Measurements from ENCODE around the gene DYRK1B. TPM values are rescaled to one million over a fixed set of nuclear protein-coding genes. Genes with fewer than 3 reads are reported as not detected.

Gene DYRK1B
- polyA plus RNA-seq, 2 of the 4 experiments (the other 2 are of a cell fraction) = 13.8 to 18.6 TPM

DNA sequence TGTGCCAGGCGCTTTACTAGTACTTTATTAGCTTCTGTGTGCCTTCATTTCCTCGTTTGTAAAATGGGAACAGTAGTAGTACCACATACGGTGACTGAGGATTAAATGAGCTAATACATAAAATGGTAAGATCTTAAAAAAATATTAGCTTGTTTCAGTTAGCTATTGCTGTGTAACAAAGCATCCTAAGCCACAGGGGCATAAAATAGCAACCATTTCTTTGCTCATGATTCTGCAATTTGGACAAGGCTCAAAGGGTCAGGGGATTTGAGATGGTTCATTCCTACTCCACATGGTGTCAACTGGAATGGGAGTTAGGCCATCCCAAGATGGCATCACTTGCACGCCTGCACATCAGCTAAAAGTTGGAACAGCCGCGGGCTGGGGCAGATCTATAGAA lies 13.3 kb downstream of the DYRK1B start:
- DNase-seq (ENCODE audit: low read depth in 1 of 2, low spot score in 1 of 2) (no peak), ATAC-seq (no peak), FAIRE-seq (peak; percentile 98)
- Histone ChIP-seq H3K27ac (no peak overlapping the region), H3K9me3 (0 out of 3 replicates have a peak, but pooled peaks cover 2% of the 10 kb centered on the region), H3K4me3 (no peak overlapping the region), H3K4me2 (no peak overlapping the region), H3K4me1 (no peaks in the 10 kb centered on the region)
- TF ChIP-seq CHD2 (IDR thresholded peaks at IDR 0.05; ENCODE audit: low read length, partially characterized antibody) = no peak
- no peak for TF ChIP-seq FOSL2 (IDR thresholded peaks at IDR 0.05)
- no peak for TF ChIP-seq FOSL2 (CRISPR knock-in tag; IDR thresholded peaks at IDR 0.05)
- no peak for TF ChIP-seq POLR2AphosphoS2 (conservative IDR thresholded peaks at IDR 0.05; ENCODE audit: low read length)
- TF ChIP-seq JUN (IDR thresholded peaks at IDR 0.05) = no peak; a peak in 1 of 5 replicates
- ChIA-PET POLR2A (interaction anchor here (0.6 to 1.0 kb wide), 3 partner anchors 12 to 26 kb away, joined by 3 to 4 read pairs (median 4); partner anchors contain the start of genes DYRK1B and FBL), CTCF (interaction anchor here (0.6 to 9.2 kb wide), 7 partner anchors 8 to 814 kb away, joined by 3 to 64 read pairs (median 5); no protein-coding TSS in a partner anchor)
- 88% methylated on average over 6 of the region's 6 CpGs for WGBS (ENCODE audit: missing lambda C conversion rate)

DNA sequence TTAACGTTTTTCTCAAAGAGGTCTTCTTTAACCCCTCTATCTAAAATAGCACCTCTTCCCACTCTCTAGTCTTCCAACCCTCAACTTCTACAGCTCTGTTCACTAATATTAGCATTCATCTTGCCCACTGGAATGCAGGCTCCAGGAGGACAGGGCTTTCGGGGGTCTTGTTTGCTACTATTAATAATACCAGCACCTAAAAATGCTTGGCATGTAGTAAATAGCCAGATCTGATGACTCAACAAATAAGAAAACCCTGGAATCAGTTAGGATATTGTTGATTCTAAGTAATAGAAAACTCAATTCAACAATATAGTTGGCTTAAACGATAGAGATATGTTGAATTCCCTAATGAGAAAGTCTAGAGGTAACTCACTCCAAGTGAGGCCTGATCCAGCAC lies 14.2 kb downstream of the DYRK1B start:
- ATAC-seq = no peak
- TF ChIP-seq MAFK (IDR thresholded peaks at IDR 0.05; ENCODE audit: partially characterized antibody) (peak; percentile 92), HOXA7 (CRISPR knock-in tag; IDR thresholded peaks at IDR 0.05) (no peak)
- no peak overlapping the region for H3K4me2 ChIP-seq

DNA sequence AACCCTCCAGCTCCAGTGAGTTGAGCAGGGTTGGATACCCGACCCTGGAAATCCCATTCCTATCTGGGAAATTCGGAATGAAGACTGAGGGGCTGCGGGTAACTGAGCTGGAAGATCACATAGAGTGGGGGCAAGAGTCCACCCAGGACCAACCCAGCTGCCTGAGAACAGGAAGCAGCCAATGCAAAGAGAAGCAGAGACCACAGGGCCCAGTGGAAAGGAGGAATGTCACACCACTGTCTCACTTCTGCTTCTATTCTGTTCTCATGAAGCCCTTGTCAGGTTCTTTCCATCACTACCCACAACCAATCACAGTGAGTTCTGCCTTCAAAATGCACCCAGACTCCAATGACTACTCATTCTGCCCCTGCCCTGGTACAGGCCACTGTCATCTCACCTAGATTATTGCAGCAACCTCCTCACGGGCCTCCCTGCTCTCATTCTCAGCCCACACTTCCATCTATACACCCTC lies 15.3 kb downstream of the DYRK1B start:
- DNase-seq (ENCODE audit: low read depth in 1 of 2, low spot score in 1 of 2) (no peak), FAIRE-seq (no peak), ATAC-seq (no peak)
- WGBS (ENCODE audit: missing lambda C conversion rate) = 73% methylated on average over 4 of the region's 4 CpGs
- no peak overlapping the region for H3K27ac ChIP-seq
- TF ChIP-seq FOXS1 (CRISPR knock-in tag; IDR thresholded peaks at IDR 0.05) (no peak), HEYL (CRISPR knock-in tag; IDR thresholded peaks at IDR 0.05) (no peak), CBX8 (IDR thresholded peaks at IDR 0.05) (no peak), ZFP36 (IDR thresholded peaks at IDR 0.05; ENCODE audit: borderline replicate concordance, partially characterized antibody) (no peak), NFE2L2 (conservative IDR thresholded peaks at IDR 0.05; ENCODE audit: low read length) (no peak), CHD2 (IDR thresholded peaks at IDR 0.05; ENCODE audit: low read length, partially characterized antibody) (no peak), MAZ (IDR thresholded peaks at IDR 0.05; ENCODE audit: borderline replicate concordance, low read depth, low read length) (no peak), FOSL2 (IDR thresholded peaks at IDR 0.05) (no peak), FOSL2 (CRISPR knock-in tag; IDR thresholded peaks at IDR 0.05) (no peak), NR3C1 (IDR thresholded peaks at IDR 0.05) (no peak), HOXB5 (CRISPR knock-in tag; IDR thresholded peaks at IDR 0.05) (no peak)
- TF ChIP-seq, protein P1, sequence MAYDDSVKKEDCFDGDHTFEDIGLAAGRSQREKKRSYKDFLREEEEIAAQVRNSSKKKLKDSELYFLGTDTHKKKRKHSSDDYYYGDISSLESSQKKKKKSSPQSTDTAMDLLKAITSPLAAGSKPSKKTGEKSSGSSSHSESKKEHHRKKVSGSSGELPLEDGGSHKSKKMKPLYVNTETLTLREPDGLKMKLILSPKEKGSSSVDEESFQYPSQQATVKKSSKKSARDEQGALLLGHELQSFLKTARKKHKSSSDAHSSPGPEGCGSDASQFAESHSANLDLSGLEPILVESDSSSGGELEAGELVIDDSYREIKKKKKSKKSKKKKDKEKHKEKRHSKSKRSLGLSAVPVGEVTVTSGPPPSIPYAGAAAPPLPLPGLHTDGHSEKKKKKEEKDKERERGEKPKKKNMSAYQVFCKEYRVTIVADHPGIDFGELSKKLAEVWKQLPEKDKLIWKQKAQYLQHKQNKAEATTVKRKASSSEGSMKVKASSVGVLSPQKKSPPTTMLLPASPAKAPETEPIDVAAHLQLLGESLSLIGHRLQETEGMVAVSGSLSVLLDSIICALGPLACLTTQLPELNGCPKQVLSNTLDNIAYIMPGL (CRISPR knock-in tag; IDR thresholded peaks at IDR 0.05; ENCODE audit: borderline replicate concordance) = no peak
- TF ChIP-seq, protein P2, sequence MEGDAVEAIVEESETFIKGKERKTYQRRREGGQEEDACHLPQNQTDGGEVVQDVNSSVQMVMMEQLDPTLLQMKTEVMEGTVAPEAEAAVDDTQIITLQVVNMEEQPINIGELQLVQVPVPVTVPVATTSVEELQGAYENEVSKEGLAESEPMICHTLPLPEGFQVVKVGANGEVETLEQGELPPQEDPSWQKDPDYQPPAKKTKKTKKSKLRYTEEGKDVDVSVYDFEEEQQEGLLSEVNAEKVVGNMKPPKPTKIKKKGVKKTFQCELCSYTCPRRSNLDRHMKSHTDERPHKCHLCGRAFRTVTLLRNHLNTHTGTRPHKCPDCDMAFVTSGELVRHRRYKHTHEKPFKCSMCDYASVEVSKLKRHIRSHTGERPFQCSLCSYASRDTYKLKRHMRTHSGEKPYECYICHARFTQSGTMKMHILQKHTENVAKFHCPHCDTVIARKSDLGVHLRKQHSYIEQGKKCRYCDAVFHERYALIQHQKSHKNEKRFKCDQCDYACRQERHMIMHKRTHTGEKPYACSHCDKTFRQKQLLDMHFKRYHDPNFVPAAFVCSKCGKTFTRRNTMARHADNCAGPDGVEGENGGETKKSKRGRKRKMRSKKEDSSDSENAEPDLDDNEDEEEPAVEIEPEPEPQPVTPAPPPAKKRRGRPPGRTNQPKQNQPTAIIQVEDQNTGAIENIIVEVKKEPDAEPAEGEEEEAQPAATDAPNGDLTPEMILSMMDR (IDR thresholded peaks at IDR 0.05) = no peak
- TF ChIP-seq, protein P3, sequence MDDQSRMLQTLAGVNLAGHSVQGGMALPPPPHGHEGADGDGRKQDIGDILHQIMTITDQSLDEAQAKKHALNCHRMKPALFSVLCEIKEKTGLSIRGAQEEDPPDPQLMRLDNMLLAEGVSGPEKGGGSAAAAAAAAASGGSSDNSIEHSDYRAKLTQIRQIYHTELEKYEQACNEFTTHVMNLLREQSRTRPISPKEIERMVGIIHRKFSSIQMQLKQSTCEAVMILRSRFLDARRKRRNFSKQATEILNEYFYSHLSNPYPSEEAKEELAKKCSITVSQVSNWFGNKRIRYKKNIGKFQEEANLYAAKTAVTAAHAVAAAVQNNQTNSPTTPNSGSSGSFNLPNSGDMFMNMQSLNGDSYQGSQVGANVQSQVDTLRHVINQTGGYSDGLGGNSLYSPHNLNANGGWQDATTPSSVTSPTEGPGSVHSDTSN (IDR thresholded peaks at IDR 0.05) = no peak
- CTCF ChIA-PET = interaction anchor here (0.6 to 9.2 kb wide), 10 partner anchors 9 to 147 kb away, joined by 3 to 64 read pairs (median 3); no protein-coding TSS in a partner anchor
- 0 out of 3 replicates have a peak, but pooled peaks cover 2% of the 10 kb centered on the region for H3K9me3 ChIP-seq
- H3K4me2 ChIP-seq = no peak overlapping the region
- POLR2A ChIA-PET = interaction anchor here (2.2 kb wide), 1 partner anchor 15 kb away, joined by 10 read pairs; the partner anchor contains the start of gene DYRK1B
- H3K4me1 ChIP-seq = no peaks in the 10 kb centered on the region
- H3K4me3 ChIP-seq = no peak overlapping the region

More for the DNA sequence above, 14.2 kb downstream of the DYRK1B start:
- ChIA-PET POLR2A (interaction anchor here (0.6 to 2.2 kb wide), 2 partner anchors 14 to 27 kb away, joined by 3 to 10 read pairs; partner anchors contain the start of genes DYRK1B and FBL), CTCF (interaction anchor here (1.0 to 9.2 kb wide), 4 partner anchors 14 to 815 kb away, joined by 3 to 64 read pairs (median 13); no protein-coding TSS in a partner anchor)
- Histone ChIP-seq H3K4me3 (no peak overlapping the region), H3K4me1 (no peaks in the 10 kb centered on the region), H3K27ac (no peak overlapping the region), H3K9me3 (0 out of 3 replicates have a peak, but pooled peaks cover 2% of the 10 kb centered on the region)
- 82% methylated on average over 3 of the region's 3 CpGs for WGBS (ENCODE audit: missing lambda C conversion rate)
- DNase-seq (ENCODE audit: low read depth in 1 of 2, low spot score in 1 of 2) = no peak
- FAIRE-seq = peak; percentile 56
